ENCODE data around the gene DKC1. TPM values are rescaled to one million over a fixed set of nuclear protein-coding genes. Genes with fewer than 3 reads are reported as not detected.
A peak's percentile ranks its signal among the peaks of the same experiment; 100 is the strongest.

DKC1 gene
- total and polyA plus RNA-seq, 2 of the 13 experiments (the other 11 are each of a cell fraction or from before 2014, with no cell fraction given): 61.6 to 102 TPM

DNA sequence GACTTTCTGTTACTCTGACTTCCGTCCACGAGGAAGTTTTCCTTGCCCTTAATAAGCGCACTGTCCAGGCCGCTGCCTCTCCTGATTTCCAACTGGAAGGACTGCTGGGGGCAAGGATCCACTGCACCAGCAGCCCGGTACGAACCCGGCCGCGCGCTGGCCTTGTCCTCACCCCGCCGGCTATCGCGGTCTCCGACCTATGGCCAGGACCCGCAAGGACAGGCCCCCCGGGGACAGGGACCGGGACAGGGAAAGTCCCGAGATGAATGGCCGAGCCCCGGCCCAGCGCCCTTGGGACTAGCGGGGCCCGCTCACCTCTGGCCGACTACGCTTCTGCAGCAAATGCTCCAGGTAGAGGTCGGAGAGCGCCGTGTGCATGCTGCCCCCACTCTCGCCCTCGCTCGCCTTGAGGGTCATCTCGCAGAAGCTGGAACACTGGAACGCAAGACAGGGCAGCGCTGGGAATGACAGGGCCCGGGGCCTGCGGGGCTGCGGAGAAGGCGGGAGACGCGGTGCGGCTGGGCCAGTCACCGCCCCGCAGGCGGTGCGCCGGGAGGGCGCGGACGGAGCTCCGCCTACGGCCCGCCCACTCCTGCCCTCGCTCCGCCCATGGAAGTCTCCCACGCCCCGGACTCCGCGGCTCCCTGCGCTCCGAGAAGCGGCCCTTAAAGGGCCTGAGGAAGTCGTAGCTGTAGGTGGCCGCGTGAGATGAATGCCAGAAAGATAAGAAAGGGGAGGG, 42.5 kb downstream of the DKC1 start, which contains the start of gene MPP1:
TSS of gene MPP1 (minus strand) at position 529 of the 739 bp plus-strand sequence. CDS start at position 417, 112 bp downstream.
- H3K9ac ChIP-seq (ENCODE audit: insufficient read depth, low read depth, low read length): peak within 1 kb of the TSS; percentile 59; the same call in 1 of the 2 replicates
- H2AFZ ChIP-seq (ENCODE audit: low read length): peak within 1 kb of the TSS; percentile 54
- H3K4me2 ChIP-seq (ENCODE audit: low read depth, low read length): peak within 1 kb of the TSS; percentile 86
- H3K79me2 ChIP-seq (ENCODE audit: insufficient read depth, low read length): no peaks in the 10 kb centered on the region
- 0% methylated on average over 6 of the region's 65 CpGs for WGBS (ENCODE audit: low lambda C conversion rate)
- H3K4me3 ChIP-seq (replicated peaks in 1 of 3; ENCODE audit: insufficient read depth in 1 of 3, low read depth in 2 of 3, low read length in 3 of 3): peak within 1 kb of the TSS; percentile 59 to 73 (median 64)
- ATAC-seq (peak; percentile 97), DNase-seq (ENCODE audit: low spot score) (no peak), FAIRE-seq (no peak)
- H3K4me1 ChIP-seq (ENCODE audit: insufficient read depth, low read length): peaks cover 49% of the 10 kb centered on the region
- no peaks in the 10 kb centered on the region for H3K9me3 ChIP-seq (ENCODE audit: low read length)
- BruUV-seq (replicated peaks): no TSS peak
- peak within 1 kb of the TSS; percentile 48 for H3K27ac ChIP-seq (ENCODE audit: extremely low read length, insufficient read depth, low read length)
- POLR2A ChIA-PET: interaction anchor here (1.0 to 2.1 kb wide), 3 partner anchors 12 to 42 kb away, joined by 3 to 11 read pairs (median 3); partner anchors contain the start of gene DKC1
- no peaks in the 10 kb centered on the region; the same call in 1 of the 2 replicates for H4K20me1 ChIP-seq (ENCODE audit: insufficient read depth, low read length)
- CTCF ChIA-PET (ENCODE audit: low intra/inter-chr PET ratio, low total read pairs): no interaction called here
- in situ Hi-C loops (cut with HindIII; ENCODE audit: extremely low pct_ligation_motif_present, low pct_unique_long_range_greater_than_20kb) (no loop called here), intact Hi-C loops (cut with micrococcal nuclease; ENCODE audit: unreplicated experiment) (no loop called here)
- H3K36me3 ChIP-seq (replicated peaks in 1 of 2; ENCODE audit: control insufficient read depth in 1 of 2, insufficient read depth in 2 of 2, low read length in 2 of 2): no peaks in the 10 kb centered on the region
- H3K27me3 ChIP-seq (ENCODE audit: control insufficient read depth in 1 of 2, insufficient read depth in 2 of 2, low read length in 2 of 2): 0 out of 5 replicates have a peak, but pooled peaks cover 0 to 4% of the 10 kb centered on the region in 2 experiments
- peak; percentile 65 for TF ChIP-seq HDAC1 (CRISPR knock-in tag; IDR thresholded peaks at IDR 0.05)
- 0 out of 2 replicates have a peak, but pooled peaks have one; percentile 25 for TF ChIP-seq RFXAP (CRISPR knock-in tag; IDR thresholded peaks at IDR 0.05; ENCODE audit: borderline replicate concordance)
- TF ChIP-seq RBFOX2 (IDR thresholded peaks at IDR 0.05; ENCODE audit: low read depth, low read length): peak; percentile 59
- TF ChIP-seq YEATS4 (CRISPR knock-in tag; IDR thresholded peaks at IDR 0.05; ENCODE audit: borderline replicate concordance): no peak
- peak; percentile 46; the same call in 1 of the 2 replicates for TF ChIP-seq SP4 (CRISPR knock-in tag; IDR thresholded peaks at IDR 0.05)
- TF ChIP-seq ZNF556 (CRISPR knock-in tag; IDR thresholded peaks at IDR 0.05; ENCODE audit: borderline replicate concordance): peak; percentile 46; the same call in 1 of the 2 replicates
- TF ChIP-seq NFATC3 (CRISPR knock-in tag; IDR thresholded peaks at IDR 0.05): no peak
- 0 out of 2 replicates have a peak, but pooled peaks have one; percentile 35 for TF ChIP-seq NRL (CRISPR knock-in tag; IDR thresholded peaks at IDR 0.05; ENCODE audit: borderline replicate concordance)
- TF ChIP-seq, protein P1, sequence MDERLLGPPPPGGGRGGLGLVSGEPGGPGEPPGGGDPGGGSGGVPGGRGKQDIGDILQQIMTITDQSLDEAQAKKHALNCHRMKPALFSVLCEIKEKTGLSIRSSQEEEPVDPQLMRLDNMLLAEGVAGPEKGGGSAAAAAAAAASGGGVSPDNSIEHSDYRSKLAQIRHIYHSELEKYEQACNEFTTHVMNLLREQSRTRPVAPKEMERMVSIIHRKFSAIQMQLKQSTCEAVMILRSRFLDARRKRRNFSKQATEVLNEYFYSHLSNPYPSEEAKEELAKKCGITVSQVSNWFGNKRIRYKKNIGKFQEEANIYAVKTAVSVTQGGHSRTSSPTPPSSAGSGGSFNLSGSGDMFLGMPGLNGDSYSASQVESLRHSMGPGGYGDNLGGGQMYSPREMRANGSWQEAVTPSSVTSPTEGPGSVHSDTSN (CRISPR knock-in tag; IDR thresholded peaks at IDR 0.05): peak; percentile 55; the same call in 1 of the 2 replicates
- TF ChIP-seq HNRNPLL (IDR thresholded peaks at IDR 0.05; ENCODE audit: low read depth, low read length, poor library complexity, severe bottlenecking): peak; percentile 90
- 0 out of 2 replicates have a peak, but pooled peaks have one; percentile 28 for TF ChIP-seq ZC3H13 (CRISPR knock-in tag; IDR thresholded peaks at IDR 0.05)
- peak; percentile 19; the same call in 1 of the 2 replicates for TF ChIP-seq KDM5B (CRISPR knock-in tag; IDR thresholded peaks at IDR 0.05; ENCODE audit: borderline replicate concordance)
- TF ChIP-seq MAFK (conservative IDR thresholded peaks at IDR 0.05 in 1 of 2, IDR thresholded peaks at IDR 0.05 in 1 of 2; ENCODE audit: low read length in 2 of 2): no peak
- peak; percentile 36 for TF ChIP-seq NFYC (CRISPR knock-in tag; IDR thresholded peaks at IDR 0.05)
- TF ChIP-seq, protein P2, sequence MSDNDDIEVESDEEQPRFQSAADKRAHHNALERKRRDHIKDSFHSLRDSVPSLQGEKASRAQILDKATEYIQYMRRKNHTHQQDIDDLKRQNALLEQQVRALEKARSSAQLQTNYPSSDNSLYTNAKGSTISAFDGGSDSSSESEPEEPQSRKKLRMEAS (IDR thresholded peaks at IDR 0.05): peak; percentile 51; the same call in 1 of the 2 replicates
- TF ChIP-seq ZNF557 (CRISPR knock-in tag; IDR thresholded peaks at IDR 0.05): no peak
- TF ChIP-seq, protein P3, sequence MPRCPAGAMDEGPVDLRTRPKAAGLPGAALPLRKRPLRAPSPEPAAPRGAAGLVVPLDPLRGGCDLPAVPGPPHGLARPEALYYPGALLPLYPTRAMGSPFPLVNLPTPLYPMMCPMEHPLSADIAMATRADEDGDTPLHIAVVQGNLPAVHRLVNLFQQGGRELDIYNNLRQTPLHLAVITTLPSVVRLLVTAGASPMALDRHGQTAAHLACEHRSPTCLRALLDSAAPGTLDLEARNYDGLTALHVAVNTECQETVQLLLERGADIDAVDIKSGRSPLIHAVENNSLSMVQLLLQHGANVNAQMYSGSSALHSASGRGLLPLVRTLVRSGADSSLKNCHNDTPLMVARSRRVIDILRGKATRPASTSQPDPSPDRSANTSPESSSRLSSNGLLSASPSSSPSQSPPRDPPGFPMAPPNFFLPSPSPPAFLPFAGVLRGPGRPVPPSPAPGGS (CRISPR knock-in tag; IDR thresholded peaks at IDR 0.05): peak; percentile 61; the same call in 1 of the 2 replicates
- TF ChIP-seq THAP11 (CRISPR knock-in tag; IDR thresholded peaks at IDR 0.05): 0 out of 2 replicates have a peak, but pooled peaks have one; percentile 18
- TF ChIP-seq ZNF598 (CRISPR knock-in tag; IDR thresholded peaks at IDR 0.05; ENCODE audit: borderline replicate concordance): 0 out of 2 replicates have a peak, but pooled peaks have one; percentile 34
- TF ChIP-seq NONO (IDR thresholded peaks at IDR 0.05): no peak
- 0 out of 2 replicates have a peak, but pooled peaks have one; percentile 43 for TF ChIP-seq NONO (CRISPR knock-in tag; conservative IDR thresholded peaks at IDR 0.05)
- peak; percentile 53; the same call in 1 of the 2 replicates for TF ChIP-seq SIN3A (IDR thresholded peaks at IDR 0.05; ENCODE audit: borderline replicate concordance, low read depth, low read length)

Measured in HepG2 (cell line).